OCI-LY3 (cell line): ENCODE results near the gene CA6.
"Not testable (repeated sequence)": the region's sequence is repeated elsewhere in the genome, so short reads cannot be mapped to it uniquely, and the experiment has no call there.

ENCODE experiments used
- EZH2phosphoT487 ChIP-seq: fragments of 200-600 bp; shearing (Covaris generic); IDR thresholded peaks from 2 replicates; pipeline ENCODE4 v1.6.1; 2018; ENCODE audit warnings: antibody characterized with exemption, mixed run types, low read depth
- TF ChIP-seq, protein P1 (sequence below): fragments of 200-600, 300-600 bp; sonication (generic); IDR thresholded peaks from 2 replicates; pipeline ENCODE4 v1.5.1; 2014; ENCODE audit warnings: antibody characterized with exemption, low read length, low read depth

DNA sequence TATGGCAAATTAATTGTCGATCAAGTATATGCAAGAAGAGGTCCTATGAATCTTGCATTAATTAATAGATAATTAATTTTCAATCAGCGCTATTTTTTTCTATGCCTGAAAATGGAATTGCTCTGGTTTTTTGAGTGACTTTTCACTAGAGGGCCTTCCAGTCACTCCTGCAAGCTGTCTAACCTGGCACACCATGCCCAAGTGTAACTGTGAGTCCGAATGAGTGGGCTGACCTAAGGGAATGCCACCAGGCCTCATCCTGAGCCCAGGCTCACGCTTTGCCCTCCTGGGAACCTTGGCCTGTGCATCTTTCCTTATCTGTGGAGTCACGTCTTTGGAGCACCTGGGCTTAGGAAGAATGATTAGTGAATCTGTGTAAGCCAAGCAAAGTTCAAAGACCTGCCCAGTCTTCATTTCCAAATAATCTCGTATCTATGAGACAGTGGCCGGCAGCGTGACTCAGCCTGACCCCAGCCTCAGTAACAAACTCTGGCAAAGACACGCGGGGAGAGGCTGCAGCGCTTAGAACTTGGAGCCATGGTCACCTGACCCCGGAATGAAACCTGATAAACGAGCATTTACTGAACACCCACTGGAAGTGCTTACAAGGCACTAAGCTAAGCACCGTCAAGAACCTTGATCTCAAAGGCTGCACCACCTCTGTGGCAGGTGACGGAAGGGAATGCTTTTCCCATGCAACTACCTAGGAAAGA is 76.5 kb downstream of the CA6 start:
- TF ChIP-seq, protein P1, sequence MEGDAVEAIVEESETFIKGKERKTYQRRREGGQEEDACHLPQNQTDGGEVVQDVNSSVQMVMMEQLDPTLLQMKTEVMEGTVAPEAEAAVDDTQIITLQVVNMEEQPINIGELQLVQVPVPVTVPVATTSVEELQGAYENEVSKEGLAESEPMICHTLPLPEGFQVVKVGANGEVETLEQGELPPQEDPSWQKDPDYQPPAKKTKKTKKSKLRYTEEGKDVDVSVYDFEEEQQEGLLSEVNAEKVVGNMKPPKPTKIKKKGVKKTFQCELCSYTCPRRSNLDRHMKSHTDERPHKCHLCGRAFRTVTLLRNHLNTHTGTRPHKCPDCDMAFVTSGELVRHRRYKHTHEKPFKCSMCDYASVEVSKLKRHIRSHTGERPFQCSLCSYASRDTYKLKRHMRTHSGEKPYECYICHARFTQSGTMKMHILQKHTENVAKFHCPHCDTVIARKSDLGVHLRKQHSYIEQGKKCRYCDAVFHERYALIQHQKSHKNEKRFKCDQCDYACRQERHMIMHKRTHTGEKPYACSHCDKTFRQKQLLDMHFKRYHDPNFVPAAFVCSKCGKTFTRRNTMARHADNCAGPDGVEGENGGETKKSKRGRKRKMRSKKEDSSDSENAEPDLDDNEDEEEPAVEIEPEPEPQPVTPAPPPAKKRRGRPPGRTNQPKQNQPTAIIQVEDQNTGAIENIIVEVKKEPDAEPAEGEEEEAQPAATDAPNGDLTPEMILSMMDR: not testable (repeated sequence)
- TF ChIP-seq EZH2phosphoT487: not testable (repeated sequence)
